Activated gamma-delta T cell treated with Interleukin-2 at 50 U/mL for 16 hours (primary cell): ENCODE results near the gene DNAJC10.

Experiments
- DNase-seq: peaks from one replicate; pipeline ENCODE4 v3.0.0-alpha.2; 2020

DNAJC10 gene

GRCh38 chr2:182798736-182799135 is 82.7 kb downstream of the DNAJC10 start:
- DNase-seq = no peak

DNA sequence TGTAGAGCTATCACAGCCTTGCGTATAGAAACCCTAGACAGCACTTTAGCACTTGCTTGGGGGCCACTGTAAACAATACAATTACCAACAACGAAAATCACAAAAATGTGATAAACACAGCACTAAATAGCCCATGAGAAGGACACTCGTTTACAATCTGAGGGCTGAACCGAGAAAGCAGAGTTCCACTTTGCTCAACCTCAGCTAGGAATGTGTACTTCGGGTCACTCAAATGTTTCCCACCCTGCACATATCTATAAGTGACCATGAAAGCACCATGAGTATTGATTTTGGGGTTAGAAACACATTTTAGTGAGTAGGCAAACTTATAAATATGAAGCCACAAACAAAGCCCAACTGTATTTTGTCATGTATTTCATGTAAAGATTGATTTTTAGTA is 88.1 kb downstream of the DNAJC10 start:
- no peak for DNase-seq

DNA sequence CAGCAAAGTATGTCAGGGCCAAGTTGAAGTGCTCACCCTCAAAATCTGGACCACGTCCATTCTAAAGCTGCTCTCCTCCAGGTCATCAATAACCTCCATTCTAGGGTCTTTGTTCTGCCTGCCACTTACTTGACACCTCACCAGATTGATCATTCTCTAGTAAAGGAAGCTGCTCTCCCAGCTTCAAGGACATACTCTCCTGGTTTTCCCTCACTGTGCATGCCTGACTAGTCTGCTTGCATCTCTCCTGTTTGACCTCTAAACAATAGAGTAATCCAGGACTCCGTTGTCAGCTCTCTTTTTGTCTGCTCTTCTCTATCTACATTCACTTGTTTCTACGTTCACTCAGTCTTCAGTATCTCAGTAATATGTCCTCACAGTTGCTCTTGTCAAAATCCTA is 91.3 kb downstream of the DNAJC10 start:
- DNase-seq = no peak

- no peak for DNase-seq
Observed at GRCh38 chr2:182810087-182810486, 94.0 kb downstream of the DNAJC10 start.

DNA sequence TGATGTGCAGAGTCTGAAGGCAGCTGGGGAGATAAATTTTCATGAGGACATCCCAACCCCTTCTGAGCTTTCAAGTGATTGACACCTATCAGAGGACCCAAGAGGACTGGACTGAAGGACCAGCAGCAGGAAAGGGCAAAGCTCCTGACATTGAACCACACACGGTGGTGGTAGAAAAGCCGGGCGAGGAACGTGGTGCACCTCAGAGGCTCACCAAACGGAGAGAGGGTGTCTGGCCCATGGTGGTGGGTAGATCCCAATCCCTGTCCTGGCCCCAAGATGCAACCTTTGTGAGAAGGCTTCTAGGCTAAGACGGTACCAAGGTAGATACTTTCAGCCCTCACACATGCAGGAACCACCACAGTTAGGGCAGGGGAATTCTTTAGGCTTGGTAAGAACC is 98.3 kb downstream of the DNAJC10 start:
- no peak for DNase-seq

GRCh38 chr2:182814804-182815203 is 98.7 kb downstream of the DNAJC10 start:
- DNase-seq = no peak

- DNase-seq = no peak
Observed at GRCh38 chr2:182816866-182817265, 100.8 kb downstream of the DNAJC10 start.

GRCh38 chr2:182817558-182817957 is 101.5 kb downstream of the DNAJC10 start:
- DNase-seq = no peak

DNA sequence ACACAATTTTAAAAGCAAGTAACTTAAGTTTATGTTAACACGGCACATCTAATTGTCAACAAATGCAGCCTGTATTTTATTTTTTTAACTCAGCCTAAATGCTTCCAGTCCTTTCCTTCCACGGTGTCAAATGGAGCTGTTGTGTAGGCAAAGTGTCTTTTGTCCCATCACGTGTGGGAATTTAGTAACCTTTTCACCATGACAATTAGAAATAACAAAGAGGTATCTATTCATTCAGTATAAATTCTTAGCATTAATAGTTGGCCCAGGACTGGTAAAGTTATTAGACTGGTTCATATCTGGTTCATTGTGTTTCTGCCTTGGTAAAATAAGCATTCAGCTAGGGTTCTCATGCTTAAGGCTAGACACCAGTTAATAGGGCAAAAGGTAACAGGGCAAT is 102.4 kb downstream of the DNAJC10 start:
- DNase-seq = no peak

GRCh38 chr2:182818925-182819324 is 102.9 kb downstream of the DNAJC10 start:
- DNase-seq = no peak

- DNase-seq = no peak
Observed at GRCh38 chr2:182819412-182819811, 103.4 kb downstream of the DNAJC10 start.

- no peak for DNase-seq
Observed at GRCh38 chr2:182821182-182821581, 105.1 kb downstream of the DNAJC10 start.

DNA sequence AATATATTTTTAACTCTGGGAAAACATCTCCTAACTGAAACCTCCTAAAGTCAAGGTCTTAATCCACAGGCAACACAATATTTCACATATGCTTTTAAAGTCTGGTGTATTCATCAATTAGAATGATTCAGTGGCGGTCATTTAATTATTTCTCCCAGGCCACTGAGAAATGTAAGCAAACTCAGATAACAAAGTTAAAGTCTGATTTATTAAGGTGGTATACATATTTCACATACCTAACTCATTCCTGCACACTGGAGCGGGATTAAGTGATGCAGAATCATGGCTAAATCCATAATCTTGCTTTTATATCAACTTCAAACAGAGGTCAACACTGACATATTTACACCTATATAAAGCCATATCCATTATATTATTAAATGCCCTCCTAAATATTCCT is 106.7 kb downstream of the DNAJC10 start:
- DNase-seq = no peak

DNA sequence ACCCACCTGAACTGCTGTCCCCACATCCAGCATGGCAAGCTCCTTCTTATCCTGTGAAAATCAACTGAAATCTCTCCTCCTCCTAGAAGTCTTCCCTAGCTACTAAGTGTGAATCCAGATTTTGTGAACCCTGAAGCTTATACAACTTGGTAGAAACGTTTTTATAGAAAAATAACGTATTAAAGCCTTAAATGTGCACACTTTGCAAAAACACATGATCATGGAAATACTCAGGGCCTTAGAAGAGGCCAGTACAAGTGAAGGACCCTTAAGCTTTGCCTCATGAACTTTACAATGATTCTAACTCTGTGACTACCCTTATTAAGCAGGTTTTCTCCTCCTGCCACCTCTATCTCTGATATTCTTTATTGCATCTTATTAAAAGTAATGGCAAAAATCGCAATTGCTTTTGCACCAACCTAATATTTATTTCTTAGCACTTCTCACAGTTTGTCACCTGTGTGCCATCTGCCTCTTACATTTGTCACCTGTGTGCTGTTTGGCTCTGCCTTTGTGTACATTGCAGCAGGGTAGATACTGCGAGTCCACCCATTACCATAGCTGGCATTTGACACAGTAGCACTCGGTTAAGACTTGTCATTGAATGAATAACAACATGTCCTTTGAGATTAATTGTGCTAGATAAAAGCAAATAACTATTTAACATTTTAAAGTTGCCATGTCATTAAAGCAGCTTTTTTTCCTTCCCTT is 108.2 kb downstream of the DNAJC10 start:
- no peak for DNase-seq

- no peak for DNase-seq
Observed at GRCh38 chr2:182824767-182825158, 108.7 kb downstream of the DNAJC10 start.

GRCh38 chr2:182826064-182826463 is 110.0 kb downstream of the DNAJC10 start:
- DNase-seq = no peak

- no peak for DNase-seq
Observed at GRCh38 chr2:182826496-182826895, 110.4 kb downstream of the DNAJC10 start.

GRCh38 chr2:182827182-182827879 is 111.3 kb downstream of the DNAJC10 start:
- no peak for DNase-seq

DNA sequence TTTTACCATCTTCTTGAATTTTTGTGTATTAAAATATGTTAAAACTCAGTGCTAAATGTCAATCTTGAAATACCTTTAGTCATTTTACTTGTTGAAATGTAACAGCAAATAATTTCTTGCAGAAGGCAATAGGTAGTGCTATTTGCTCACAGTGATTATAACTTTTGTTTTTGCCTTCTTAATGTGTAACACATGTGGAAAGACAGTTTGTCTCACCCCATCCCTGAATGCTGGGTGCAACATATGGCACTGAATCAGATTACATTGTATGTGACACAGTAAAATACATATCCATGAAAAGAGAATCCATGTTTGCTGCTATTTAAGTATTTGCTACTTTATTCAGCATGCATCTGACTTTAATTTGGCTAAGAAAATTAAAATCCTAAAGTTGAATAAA is 115.0 kb downstream of the DNAJC10 start:
- DNase-seq = no peak

DNA sequence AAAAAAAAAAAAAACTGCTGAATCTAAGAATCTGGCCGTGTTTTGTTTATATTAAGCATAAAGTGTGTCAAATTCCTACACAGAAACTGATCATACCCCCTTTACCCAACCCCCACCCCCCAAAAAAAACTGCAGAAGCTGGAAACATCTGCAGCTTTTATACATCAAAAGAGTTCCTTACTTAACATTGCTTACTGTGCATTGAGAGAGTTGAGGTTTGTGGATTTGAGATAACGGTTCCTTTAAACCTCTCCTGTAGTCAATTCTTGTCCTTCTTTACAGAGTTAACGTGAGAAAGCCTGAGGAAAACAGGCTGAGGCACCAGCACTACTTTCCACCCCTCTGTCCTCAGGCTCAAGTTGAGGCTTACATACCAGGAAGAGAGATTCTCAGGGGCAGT is 115.9 kb downstream of the DNAJC10 start:
- DNase-seq = no peak

GRCh38 chr2:182833084-182833854 is 117.2 kb downstream of the DNAJC10 start:
- DNase-seq = no peak

GRCh38 chr2:182834293-182834692 is 118.2 kb downstream of the DNAJC10 start:
- DNase-seq = no peak

- DNase-seq = no peak
Observed at GRCh38 chr2:182836451-182836850, 120.4 kb downstream of the DNAJC10 start.
